SU-DHL-6 (cell line): ENCODE results near the gene RBL2.

ENCODE experiments used
- H2AFZ ChIP-seq: fragments of 200-600 bp; sonication (generic); 2 replicates; pipeline ENCODE4 v1.6.1; 2014; ENCODE audit warnings: low read depth, mild to moderate bottlenecking, moderate library complexity, mixed read lengths, antibody characterized with exemption, low read length; ENCODE audit not compliant: severe bottlenecking
- H3F3A ChIP-seq: fragments of 200-600 bp; shearing (Covaris generic); 2 replicates; pipeline ENCODE4 v1.6.0; 2016; ENCODE audit warnings: antibody characterized with exemption, mild to moderate bottlenecking; ENCODE audit not compliant: insufficient read depth
- H3K27ac ChIP-seq: fragments of 200-600 bp; sonication (generic); 2 replicates; pipeline ENCODE4 v1.5.1; 2016; ENCODE audit warnings: low read depth, mild to moderate bottlenecking, low read length, moderate library complexity, mixed read lengths
- H3K27me3 ChIP-seq: fragments of 200-600 bp; sonication (generic), shearing (Covaris generic); 2 replicates; pipeline ENCODE4 v1.6.0; 2014; ENCODE audit warnings: mild to moderate bottlenecking, low read length
- H3K36me3 ChIP-seq: fragments of 200-600 bp; sonication (generic); 2 replicates; pipeline ENCODE4 v1.6.1; 2014; ENCODE audit warnings: mild to moderate bottlenecking, low read length, mixed read lengths
- H3K4me2 ChIP-seq: fragments of 300-600, 200-600 bp; shearing (Covaris generic), sonication (generic); 2 replicates; pipeline ENCODE4 v1.6.0; 2014; ENCODE audit warnings: low read length, low read depth, mild to moderate bottlenecking; ENCODE audit not compliant: poor library complexity, severe bottlenecking
- H3K4me3 ChIP-seq: fragments of 200-600 bp; sonication (generic); 2 replicates; pipeline ENCODE4 v1.5.1; 2014; ENCODE audit warnings: antibody characterized with exemption, low read length, mild to moderate bottlenecking, mixed read lengths; ENCODE audit not compliant: insufficient read depth, poor library complexity, severe bottlenecking
- H3K79me2 ChIP-seq: fragments of 200-600 bp; sonication (generic); 2 replicates; pipeline ENCODE4 v1.6.1; 2014; ENCODE audit warnings: mild to moderate bottlenecking, low read length, moderate library complexity; ENCODE audit not compliant: insufficient read depth
- H3K9ac ChIP-seq: fragments of 200-600 bp; sonication (generic); 2 replicates; pipeline ENCODE4 v1.7.0; 2014; ENCODE audit warnings: mild to moderate bottlenecking, low read length
- H3K9me2 ChIP-seq: fragments of 200-600 bp; sonication (generic); replicated peaks from 2 replicates; pipeline ENCODE4 v1.6.1; 2014; ENCODE audit warnings: low read length; ENCODE audit not compliant: insufficient read depth
- H3K9me3 ChIP-seq: fragments of 200-600 bp; sonication (generic); 2 replicates; pipeline ENCODE4 v1.6.1; 2014; ENCODE audit warnings: low read length, mixed read lengths; ENCODE audit not compliant: insufficient read depth
- H4K20me1 ChIP-seq: fragments of 200-600 bp; sonication (generic); 2 replicates; pipeline ENCODE4 v1.6.1; 2014; ENCODE audit warnings: low read depth, mild to moderate bottlenecking, antibody characterized with exemption, low read length, moderate library complexity, mixed read lengths
- EZH2phosphoT487 ChIP-seq: fragments of 200-600 bp; sonication (generic), shearing (Covaris generic); conservative IDR thresholded peaks from 2 replicates; pipeline ENCODE4 v1.6.1; 2018; ENCODE audit warnings: mild to moderate bottlenecking, antibody characterized with exemption, low read length, moderate library complexity, mixed read lengths
- TF ChIP-seq, protein P1 (sequence below): fragments of 200-600 bp; sonication (generic); IDR thresholded peaks from one replicate; pipeline ENCODE4 v1.5.1; 2017; ENCODE audit warnings: antibody characterized with exemption, mild to moderate bottlenecking, low read length, moderate library complexity; ENCODE audit not compliant: insufficient read depth, poor library complexity, severe bottlenecking

Gene RBL2

DNA sequence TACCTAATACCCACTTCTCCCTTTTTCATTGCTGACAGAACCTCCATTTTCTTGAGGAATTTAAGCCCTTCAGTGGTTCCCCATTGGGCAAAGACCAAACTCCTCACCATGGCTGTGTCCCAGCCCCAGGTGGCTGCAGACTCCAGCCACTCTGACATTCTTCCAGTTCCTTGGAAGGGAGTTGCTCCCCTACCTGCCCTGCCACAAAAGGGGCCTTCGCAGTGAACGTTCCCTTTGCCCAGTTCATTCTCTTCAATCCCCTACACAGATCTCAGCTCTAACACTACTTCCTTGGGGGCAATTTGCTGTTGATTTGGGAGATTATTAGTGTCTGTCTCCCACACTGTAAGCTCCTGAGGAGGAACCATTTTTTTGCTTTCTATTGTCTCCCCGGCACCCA, 72.0 kb downstream of the RBL2 start:
- no peaks in the 10 kb centered on the region for H3K9me3 ChIP-seq
- H3K9ac ChIP-seq: no peak overlapping the region
- H3K27ac ChIP-seq: no peak overlapping the region
- no peaks in the 10 kb centered on the region for H4K20me1 ChIP-seq
- H3K36me3 ChIP-seq: no peaks in the 10 kb centered on the region
- TF ChIP-seq, protein P1, sequence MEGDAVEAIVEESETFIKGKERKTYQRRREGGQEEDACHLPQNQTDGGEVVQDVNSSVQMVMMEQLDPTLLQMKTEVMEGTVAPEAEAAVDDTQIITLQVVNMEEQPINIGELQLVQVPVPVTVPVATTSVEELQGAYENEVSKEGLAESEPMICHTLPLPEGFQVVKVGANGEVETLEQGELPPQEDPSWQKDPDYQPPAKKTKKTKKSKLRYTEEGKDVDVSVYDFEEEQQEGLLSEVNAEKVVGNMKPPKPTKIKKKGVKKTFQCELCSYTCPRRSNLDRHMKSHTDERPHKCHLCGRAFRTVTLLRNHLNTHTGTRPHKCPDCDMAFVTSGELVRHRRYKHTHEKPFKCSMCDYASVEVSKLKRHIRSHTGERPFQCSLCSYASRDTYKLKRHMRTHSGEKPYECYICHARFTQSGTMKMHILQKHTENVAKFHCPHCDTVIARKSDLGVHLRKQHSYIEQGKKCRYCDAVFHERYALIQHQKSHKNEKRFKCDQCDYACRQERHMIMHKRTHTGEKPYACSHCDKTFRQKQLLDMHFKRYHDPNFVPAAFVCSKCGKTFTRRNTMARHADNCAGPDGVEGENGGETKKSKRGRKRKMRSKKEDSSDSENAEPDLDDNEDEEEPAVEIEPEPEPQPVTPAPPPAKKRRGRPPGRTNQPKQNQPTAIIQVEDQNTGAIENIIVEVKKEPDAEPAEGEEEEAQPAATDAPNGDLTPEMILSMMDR: no peak
- no peak for TF ChIP-seq EZH2phosphoT487
- no peak overlapping the region for H3K4me3 ChIP-seq
- no peak overlapping the region for H3K4me2 ChIP-seq
- H3K79me2 ChIP-seq: no peaks in the 10 kb centered on the region
- H3K9me2 ChIP-seq: no peaks in the 10 kb centered on the region
- no peaks in the 10 kb centered on the region for H3K27me3 ChIP-seq
- H3F3A ChIP-seq: no peaks in the 10 kb centered on the region
- no peak overlapping the region for H2AFZ ChIP-seq

DNA sequence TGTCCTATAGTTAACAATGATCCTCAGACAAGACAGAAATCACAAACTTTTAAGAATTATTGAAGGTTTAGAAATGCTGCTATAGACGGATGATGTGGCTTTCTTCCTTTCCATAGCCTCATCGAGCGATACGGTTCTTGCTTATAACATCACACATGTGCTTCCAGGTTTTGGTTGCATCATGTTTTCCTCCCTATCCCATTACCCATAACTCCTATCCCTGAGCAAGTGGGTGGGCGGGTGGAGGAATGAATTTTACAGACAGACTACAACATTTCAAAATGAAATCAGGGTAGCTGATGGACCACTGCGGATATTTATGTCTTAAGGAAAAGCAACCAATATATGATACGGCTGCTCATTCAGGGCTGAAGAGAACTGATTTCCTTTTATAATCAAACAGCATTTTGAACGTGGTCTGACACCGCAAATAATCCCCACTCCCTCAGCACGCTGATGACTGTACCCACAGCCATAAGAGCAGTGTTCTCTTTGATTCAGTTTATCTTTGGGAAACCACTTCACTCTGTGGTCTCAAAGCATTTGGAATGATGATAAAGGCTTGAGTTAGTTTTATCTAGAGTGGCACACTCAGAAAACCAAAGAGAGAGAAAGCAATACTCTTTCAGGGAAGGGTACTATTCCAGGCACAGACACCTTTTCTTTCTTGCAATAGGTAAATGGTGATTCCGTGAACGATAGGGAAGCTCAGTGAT, 73.4 kb downstream of the RBL2 start:
- no peaks in the 10 kb centered on the region for H3F3A ChIP-seq
- no peaks in the 10 kb centered on the region for H3K79me2 ChIP-seq
- H4K20me1 ChIP-seq: no peaks in the 10 kb centered on the region
- H2AFZ ChIP-seq: no peak overlapping the region
- H3K27ac ChIP-seq: no peak overlapping the region
- H3K36me3 ChIP-seq: no peaks in the 10 kb centered on the region
- TF ChIP-seq, protein P1: no peak
- TF ChIP-seq EZH2phosphoT487: no peak
- no peaks in the 10 kb centered on the region for H3K9me3 ChIP-seq
- no peaks in the 10 kb centered on the region for H3K27me3 ChIP-seq
- no peak overlapping the region for H3K4me3 ChIP-seq
- no peak overlapping the region for H3K4me2 ChIP-seq
- no peaks in the 10 kb centered on the region for H3K9me2 ChIP-seq
- no peak overlapping the region for H3K9ac ChIP-seq

DNA sequence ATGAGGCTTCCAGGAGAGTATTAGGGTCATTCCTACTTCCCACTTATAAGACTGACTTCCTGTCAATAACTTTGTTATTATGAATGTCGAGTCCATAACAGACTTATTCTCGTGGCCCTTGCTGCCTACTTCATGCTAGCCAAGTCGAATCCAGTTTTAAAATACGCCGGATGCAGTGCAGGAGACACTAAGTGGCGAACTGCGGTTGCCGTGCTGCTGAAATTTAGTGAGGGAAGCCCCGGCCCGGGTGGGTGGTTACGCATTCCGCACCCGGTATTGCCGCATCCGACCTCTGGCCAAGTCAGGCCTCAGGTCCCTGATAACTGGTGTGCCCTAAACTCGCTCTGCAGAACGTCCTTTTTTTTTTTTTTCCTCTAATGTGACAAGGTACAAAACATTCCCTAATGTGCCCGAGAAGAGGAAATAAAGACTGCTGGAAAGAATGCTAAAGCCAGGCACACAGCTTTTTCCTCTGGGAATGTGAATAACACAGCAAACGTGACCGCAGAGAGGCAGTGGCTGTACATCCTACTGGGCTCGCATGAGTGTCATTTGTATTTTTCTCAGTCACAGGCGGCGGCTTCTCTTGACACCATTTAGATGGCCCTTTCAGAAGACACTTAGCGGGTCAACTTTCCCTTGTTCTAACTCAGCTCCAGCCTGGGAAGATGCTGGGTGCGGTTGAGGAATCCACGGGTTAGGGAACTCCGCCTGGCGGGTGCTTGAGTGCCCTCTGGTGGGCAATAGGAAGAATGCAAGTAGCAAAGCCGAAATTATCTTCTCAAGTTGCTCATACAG, 75.8 kb downstream of the RBL2 start:
- no peaks in the 10 kb centered on the region for H3K9me2 ChIP-seq
- H3K36me3 ChIP-seq: no peaks in the 10 kb centered on the region
- H3K79me2 ChIP-seq: no peaks in the 10 kb centered on the region
- H3K27ac ChIP-seq: no peak overlapping the region
- H3K4me3 ChIP-seq: no peak overlapping the region
- H3K9me3 ChIP-seq: no peaks in the 10 kb centered on the region
- peak overlapping the region; percentile 37 for H3K4me2 ChIP-seq
- H3K27me3 ChIP-seq: no peaks in the 10 kb centered on the region
- no peaks in the 10 kb centered on the region for H3F3A ChIP-seq
- peak overlapping the region; percentile 82 for H2AFZ ChIP-seq
- TF ChIP-seq, protein P1: peak; percentile 88
- TF ChIP-seq EZH2phosphoT487: no peak
- H3K9ac ChIP-seq: no peak overlapping the region
- H4K20me1 ChIP-seq: no peaks in the 10 kb centered on the region
